GM18505 (cell line): ENCODE data around the gene PDIA5.
"Not testable (repeated sequence)": the region's sequence is repeated elsewhere in the genome, so short reads cannot be mapped to it uniquely, and the experiment has no call there.

Source experiments
- ATAC-seq: cut with Tn5 transposase; IDR thresholded peaks from one replicate; pipeline ENCODE4 v1.9.1; 2021; ENCODE audit not compliant: unreplicated experiment
- POLR2A ChIP-seq: IDR thresholded peaks from 4 replicates; pipeline ENCODE4 v1.6.1; 2011; ENCODE audit warnings: borderline replicate concordance; ENCODE audit not compliant: insufficient read depth, insufficient read length; ENCODE audit errors: extremely low read depth

The PDIA5 gene

DNA sequence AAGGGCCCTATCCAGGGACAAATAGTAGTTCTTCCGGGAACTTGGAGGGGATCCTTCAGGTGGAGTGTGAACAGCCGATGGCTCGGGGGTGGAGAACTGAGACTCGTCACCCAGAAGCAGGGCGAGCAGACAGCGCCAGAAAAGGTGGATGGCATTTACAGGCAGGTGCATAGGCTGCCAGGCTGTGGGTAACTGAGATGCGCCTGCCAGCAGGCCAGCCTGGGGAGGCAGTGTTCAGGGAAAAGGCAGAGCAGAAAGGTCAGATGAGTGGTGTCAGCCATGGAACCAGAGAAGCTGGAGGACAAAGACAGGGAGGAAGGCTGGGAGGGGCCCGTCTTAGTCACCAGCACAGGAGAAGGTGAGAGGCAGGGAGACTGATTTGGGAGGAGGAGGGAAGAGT, 81.9 kb downstream of the PDIA5 start:
- no peak for TF ChIP-seq POLR2A
- no peak for ATAC-seq

DNA sequence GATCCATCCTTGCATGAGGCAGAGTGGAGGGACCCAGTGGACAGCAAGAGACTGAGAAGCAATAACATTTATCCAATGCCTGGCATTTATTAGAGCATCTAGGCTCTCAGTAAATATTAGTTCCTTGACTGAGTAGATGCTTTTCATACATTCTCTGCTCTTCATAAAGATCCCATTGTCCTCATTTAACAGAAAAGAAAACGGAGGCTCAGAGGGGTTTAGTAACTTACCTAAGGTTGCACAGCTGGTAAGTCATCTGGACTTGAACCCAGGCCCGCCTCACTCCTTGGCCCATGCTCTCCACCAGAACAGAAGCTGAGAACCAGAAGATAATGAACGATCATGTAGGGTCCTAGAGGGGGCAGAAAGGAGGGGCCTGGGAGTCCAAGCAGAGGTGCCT, 82.7 kb downstream of the PDIA5 start:
- no peak for TF ChIP-seq POLR2A
- no peak for ATAC-seq

GRCh38 chr3:123150449-123151215, 83.8 kb downstream of the PDIA5 start:
- no peak for ATAC-seq

GRCh38 chr3:123151251-123151705, 84.5 kb downstream of the PDIA5 start:
- no peak for TF ChIP-seq POLR2A
- no peak for ATAC-seq

More at GRCh38 chr3:123150449-123151215, 83.8 kb downstream of the PDIA5 start:
- no peak for TF ChIP-seq POLR2A

- ATAC-seq = not testable (repeated sequence)
Measured at GRCh38 chr3:123151853-123152420, 85.1 kb downstream of the PDIA5 start.

GRCh38 chr3:123152687-123153086, 85.9 kb downstream of the PDIA5 start:
- TF ChIP-seq POLR2A = no peak
- peak; percentile 45 for ATAC-seq

DNA sequence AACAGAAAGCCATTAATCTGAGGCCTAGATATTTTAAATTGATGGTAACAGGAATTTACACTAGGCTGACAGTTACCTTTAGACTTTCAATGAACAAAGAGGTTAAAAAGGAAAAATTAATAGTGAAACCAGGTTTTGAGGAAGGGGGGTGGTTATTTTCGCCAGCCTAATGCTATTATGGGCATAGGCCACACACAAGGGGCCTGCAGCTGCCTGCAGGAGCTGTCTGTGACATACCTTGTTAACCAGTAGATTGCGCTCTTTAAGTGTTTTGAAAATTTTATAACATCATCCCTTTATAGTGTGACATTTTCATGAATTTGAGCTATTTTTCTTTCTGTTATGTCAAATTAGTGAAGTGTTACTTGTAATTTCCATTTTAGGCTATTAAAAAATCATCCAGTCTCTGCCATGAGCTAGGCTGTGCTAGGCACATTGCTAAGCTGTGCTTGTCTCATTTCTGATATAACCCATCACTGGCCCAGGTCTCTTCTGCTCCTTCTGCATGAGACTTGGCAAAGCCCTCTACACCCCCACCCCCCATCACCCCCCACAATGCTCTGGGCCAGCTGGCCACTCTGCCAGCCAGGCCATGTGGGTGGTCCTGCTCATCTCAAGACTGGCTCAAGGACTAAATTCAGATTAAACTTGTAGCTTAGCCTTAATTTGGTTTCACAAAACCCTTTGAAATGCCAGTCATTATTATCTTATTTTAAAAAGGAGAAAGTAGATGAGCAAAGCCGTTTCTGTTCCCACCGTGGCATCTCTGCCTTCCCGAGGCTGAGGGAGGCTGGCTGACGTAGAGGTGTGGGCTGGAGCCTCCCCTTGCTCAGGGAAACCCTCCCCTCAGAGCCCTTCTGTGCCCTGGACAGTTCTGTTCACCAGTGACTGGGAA, 86.5 kb downstream of the PDIA5 start:
- TF ChIP-seq POLR2A = no peak
- peak; percentile 69 for ATAC-seq

DNA sequence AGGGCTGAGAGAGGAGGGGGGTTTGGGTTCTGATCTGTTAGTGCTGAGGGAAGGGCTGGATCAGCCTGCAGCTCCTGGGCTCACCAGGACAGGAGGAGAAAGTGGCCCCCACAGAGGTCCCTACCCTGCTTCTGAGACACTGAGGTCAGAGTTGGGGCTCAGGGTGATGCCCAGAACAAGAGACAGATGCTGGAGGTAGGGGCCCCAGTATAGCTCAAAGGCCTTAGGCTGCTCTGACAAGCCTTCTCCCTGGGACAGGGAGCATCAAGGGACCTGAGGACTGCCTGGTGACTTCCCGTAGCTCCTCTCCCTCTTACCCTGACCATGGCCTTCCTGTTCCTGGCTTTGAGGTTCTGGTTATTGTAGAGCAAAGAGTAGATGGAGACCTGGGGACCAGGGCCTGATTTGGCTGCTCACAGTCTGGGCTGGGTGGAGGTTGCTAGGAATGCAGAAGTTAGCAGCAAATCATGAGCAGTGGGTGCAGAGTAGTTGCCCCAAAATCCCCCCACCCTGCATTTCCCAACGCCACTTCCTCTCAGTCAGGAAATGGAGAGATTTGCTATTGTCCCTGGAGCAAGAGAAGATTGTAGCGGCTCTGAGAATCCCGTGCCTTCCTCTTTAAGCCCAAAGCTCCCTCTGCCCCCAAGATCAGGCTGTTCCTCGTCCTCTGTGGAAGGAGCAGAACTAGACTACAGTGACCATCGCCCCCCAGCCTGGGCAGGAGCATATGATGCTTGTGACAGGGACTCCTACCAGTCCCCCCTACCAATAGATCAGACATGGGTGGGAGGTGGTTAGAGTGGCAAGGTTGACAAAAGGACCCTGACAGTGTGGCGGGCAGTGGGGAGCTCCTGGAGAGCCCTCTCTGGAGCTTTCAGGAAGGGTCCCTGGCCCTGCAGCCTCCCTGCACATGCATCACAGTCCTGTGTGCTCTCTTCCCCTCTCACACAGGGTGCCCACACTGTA, 87.5 kb downstream of the PDIA5 start:
- no peak for TF ChIP-seq POLR2A
- no peak for ATAC-seq

GRCh38 chr3:123155471-123156011, 88.7 kb downstream of the PDIA5 start:
- no peak for ATAC-seq
- TF ChIP-seq POLR2A = no peak

DNA sequence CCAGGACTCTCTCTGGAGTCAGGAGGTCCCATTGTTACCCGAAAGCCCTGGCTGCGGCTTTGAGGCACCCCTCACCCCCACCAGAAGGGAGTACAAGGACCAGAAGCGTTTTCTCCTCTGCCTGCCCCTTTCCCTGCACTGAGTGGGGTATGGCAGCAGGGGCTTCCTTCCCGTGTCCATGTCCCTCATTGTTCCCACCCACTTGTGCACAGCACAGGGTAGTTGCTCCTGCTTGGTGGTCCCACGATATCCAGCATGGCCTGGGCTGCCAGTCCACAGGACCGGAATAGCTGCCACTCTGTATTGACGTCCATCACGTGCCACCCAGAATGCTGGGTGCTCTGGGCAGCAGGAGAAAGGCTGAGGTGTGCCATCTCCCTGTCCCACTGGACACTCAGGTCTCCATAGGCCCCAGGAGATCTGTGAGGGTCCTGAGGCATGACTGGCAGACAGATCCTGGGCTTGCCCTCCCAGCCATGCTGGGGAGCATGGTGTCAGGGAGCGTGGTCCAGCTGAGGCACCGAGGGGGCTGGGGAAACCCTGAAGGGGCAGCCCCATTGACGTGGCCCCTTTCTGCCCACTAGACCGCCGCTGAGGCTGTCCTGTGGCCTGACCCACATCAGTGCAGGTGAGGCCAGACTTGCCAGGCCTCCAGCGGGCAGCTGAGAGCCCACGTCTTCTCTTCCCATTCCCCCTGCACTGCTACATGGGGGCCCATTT, 89.6 kb downstream of the PDIA5 start:
- TF ChIP-seq POLR2A = no peak
- ATAC-seq = no peak

DNA sequence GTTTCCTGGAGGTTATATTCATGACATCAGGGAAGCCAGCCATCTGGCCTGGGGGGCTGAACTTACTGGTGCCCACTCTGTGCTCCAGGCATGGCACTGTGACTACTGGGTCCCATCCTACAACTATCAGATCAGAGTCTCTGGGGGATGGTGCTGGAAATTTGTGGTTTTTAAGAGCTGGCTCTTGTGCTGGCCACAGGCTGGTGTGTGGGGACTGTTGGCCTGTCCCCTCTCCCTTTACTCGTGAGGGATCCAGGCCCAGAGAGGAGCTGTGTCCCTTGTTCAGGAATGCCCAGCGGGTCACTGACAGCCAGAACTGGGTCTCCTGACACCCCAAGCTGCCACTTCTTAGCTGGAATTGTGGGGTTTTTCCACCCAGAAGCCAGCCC, 90.4 kb downstream of the PDIA5 start:
- no peak for TF ChIP-seq POLR2A

DNA sequence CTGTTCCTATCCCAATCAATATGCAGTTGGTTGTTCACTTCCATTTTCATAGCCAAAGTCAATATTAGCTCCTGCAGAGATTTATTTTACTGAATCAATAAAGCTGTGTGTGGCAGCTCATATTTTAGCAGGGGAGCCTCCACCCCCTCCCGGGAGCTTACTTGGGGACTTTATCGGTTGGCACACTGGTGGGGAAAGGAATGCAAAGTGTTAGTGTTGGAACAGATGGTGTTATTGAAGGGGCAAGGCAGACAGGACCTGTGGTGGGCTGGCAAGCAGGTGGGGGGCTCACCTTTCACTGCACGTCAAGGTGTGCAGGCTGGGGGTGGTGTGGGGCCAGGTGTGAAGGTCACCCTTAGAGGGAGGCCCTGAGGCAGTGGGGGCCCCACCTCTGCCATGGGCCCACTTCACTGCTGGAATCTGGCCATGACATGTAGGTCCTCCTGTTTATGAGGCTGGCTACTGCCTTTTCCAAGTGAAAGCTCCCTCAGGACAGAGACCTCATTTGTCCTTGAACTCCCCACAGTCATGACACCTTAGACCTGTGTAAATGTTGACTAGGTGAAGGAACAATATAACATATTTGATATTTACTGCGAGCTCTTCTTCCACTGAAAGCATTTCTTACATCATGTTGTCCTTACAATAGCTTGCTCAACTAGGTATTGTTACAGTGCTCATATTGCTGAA, 90.9 kb downstream of the PDIA5 start:
- ATAC-seq = no peak

More for the DNA sequence above, 90.4 kb downstream of the PDIA5 start:
- ATAC-seq = no peak

DNA sequence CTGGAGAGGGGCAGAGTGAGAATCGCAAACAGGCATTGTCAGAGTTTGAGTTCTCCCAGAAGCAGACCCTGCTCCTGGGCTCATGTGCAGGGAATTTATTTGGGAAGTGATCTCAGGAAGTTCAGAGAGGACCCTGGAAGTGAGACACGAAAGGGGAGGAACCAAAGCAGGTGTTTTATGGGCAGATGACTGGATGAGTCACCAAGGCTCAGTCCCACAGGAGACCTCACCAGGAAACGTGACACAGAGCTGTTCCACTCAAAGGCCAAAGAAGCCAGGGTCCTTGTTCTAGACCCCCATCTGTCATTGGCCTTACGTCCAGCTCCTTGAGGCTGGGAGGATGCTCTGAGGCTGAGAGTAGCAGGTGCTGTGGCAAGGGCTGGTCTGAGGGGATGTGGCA, 91.5 kb downstream of the PDIA5 start:
- TF ChIP-seq POLR2A = no peak
- ATAC-seq = no peak

More for the DNA sequence above, 90.9 kb downstream of the PDIA5 start:
- no peak for TF ChIP-seq POLR2A
